ENCODE results near the gene OTOL1.

DNA sequence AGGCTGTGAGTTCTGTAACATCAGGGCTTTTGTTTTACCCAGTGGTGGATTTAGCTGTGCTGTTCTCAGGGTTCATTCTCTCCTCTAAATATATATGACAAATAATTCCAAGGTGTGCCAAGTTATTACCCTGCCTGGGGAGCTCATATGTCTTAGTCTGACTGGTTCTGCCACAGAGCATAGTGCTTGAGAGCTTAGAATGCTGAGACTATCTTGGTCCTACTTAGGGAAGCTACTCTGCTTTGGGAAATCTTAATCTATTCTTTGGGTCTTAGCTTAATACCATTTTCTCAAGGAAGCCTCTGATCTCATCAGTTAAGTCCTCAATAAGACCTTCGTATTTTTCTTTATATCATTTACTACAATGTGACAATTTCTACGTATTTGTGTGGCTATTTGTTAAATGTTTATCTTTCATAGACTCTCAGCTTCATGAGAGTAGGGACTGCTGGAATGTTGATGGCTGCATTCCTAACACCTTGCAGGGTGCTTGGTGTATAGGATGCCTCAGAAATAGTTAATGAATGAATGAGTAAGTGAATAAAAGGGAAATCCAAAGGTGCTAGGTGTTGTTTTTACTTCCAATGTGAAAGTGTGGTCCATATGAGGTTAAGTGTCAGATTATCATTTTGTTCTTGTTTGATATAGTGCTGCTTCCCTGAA is 1.8 kb downstream of the OTOL1 start:
- TF ChIP-seq, protein P1, sequence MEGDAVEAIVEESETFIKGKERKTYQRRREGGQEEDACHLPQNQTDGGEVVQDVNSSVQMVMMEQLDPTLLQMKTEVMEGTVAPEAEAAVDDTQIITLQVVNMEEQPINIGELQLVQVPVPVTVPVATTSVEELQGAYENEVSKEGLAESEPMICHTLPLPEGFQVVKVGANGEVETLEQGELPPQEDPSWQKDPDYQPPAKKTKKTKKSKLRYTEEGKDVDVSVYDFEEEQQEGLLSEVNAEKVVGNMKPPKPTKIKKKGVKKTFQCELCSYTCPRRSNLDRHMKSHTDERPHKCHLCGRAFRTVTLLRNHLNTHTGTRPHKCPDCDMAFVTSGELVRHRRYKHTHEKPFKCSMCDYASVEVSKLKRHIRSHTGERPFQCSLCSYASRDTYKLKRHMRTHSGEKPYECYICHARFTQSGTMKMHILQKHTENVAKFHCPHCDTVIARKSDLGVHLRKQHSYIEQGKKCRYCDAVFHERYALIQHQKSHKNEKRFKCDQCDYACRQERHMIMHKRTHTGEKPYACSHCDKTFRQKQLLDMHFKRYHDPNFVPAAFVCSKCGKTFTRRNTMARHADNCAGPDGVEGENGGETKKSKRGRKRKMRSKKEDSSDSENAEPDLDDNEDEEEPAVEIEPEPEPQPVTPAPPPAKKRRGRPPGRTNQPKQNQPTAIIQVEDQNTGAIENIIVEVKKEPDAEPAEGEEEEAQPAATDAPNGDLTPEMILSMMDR (IDR thresholded peaks at IDR 0.05 in 4 of 5, conservative IDR thresholded peaks at IDR 0.05 in 1 of 5) = no peak
- no peak for TF ChIP-seq POLR2A (IDR thresholded peaks at IDR 0.05)

All from gastrocnemius medialis (tissue), 4 donors.